Thyroid gland (tissue), 4 donors: ENCODE data around the gene CD300LB. TPM values are rescaled to one million over a fixed set of nuclear protein-coding genes. Genes with fewer than 3 reads are reported as not detected.
"Not testable (repeated sequence)": the region's sequence is repeated elsewhere in the genome, so short reads cannot be mapped to it uniquely, and the experiment has no call there.

Experiments used
- DNase-seq, 2 donors: peaks; one replicate each; pipeline ENCODE4 v3.0.0-alpha.2; 2019
- H3K27ac ChIP-seq, 3 donors: fragments of 200-600 bp; sonication (generic); 1 replicate in 2 of 3; 2 replicates in 1 of 3; pipeline ENCODE4 v1.5.1; 2016 to 2019; ENCODE audit warnings: mild to moderate bottlenecking in 1 of 3, moderate library complexity in 1 of 3
- H3K27me3 ChIP-seq: fragments of 200-600 bp; sonication (generic); one replicate; pipeline ENCODE4 v1.5.1; 2019
- H3K36me3 ChIP-seq, 2 donors: fragments of 200-600 bp; sonication (generic); one replicate each; pipeline ENCODE4 v1.5.1; 2016 to 2019
- H3K4me1 ChIP-seq, 2 donors: fragments of 200-600 bp; sonication (generic); one replicate each; pipeline ENCODE4 v1.5.1; 2017 to 2019
- H3K4me3 ChIP-seq, 3 donors: fragments of 200-600 bp; sonication (generic); replicated peaks in 1 of 3; 1 replicate in 2 of 3; 2 replicates in 1 of 3; pipeline ENCODE4 v1.5.1; 2016; ENCODE audit warnings: mild to moderate bottlenecking in 1 of 3
- H3K9me3 ChIP-seq: fragments of 200-600 bp; sonication (generic); one replicate; pipeline ENCODE4 v1.5.1; 2017
- CTCF ChIP-seq, 6 experiments: fragments of 200-600 bp in 3 of 6; fragments of 450-650 bp in 3 of 6; sonication (generic) in 3 of 6; IDR thresholded peaks; one replicate each; pipeline ENCODE4 v1.5.1; 2016 to 2019; ENCODE audit warnings: antibody characterized with exemption in 6 of 6, mild to moderate bottlenecking in 2 of 6, inconsistent platforms in 1 of 6, moderate library complexity in 1 of 6
- POLR2A ChIP-seq, 2 donors: fragments of 450-650 bp; IDR thresholded peaks; one replicate each; pipeline ENCODE4 v1.6.1; 2017; ENCODE audit warnings: antibody characterized with exemption in 2 of 2, mild to moderate bottlenecking in 2 of 2, moderate library complexity in 1 of 2
- WGBS, 2 donors: methylation state at CpG; one replicate each; pipeline ENCODE4 v1.1.5; 2017; 5-methylcytosine and 5-hydroxymethylcytosine counted together
- intact Hi-C: fragments of 100-400 bp; cut with DNase I; formaldehyde crosslinking; loops from one replicate; pipeline ENCODE4 v1.15.1; 2023
- total RNA-seq, 4 donors: library from RNA; depleted of rRNA; stranded (reverse); fragments of >200 nt; gene quantifications; one replicate each; pipeline ENCODE4 v1.2.3, GENCODE V29; 2016

CD300LB gene
- total RNA-seq, 4 donors from 2014 or later = not detected

- DNase-seq = no peak
- H3K36me3 ChIP-seq = no peaks in the 10 kb centered on the region
- no peaks in the 10 kb centered on the region for H3K27me3 ChIP-seq
- intact Hi-C loops = no loop called here
- no peak for TF ChIP-seq POLR2A (IDR thresholded peaks at IDR 0.05)
- no peak for TF ChIP-seq CTCF (IDR thresholded peaks at IDR 0.05)
- no peak overlapping the region for H3K4me3 ChIP-seq
- H3K4me1 ChIP-seq = no peaks in the 10 kb centered on the region
- no peak overlapping the region for H3K27ac ChIP-seq
- 84 to 88% methylated on average over 6 of the region's 6 CpGs for WGBS, 2 donors
- no peaks in the 10 kb centered on the region for H3K9me3 ChIP-seq
Observed at GRCh38 chr17:74558882-74559519, 27.7 kb upstream of the CD300LB start.

DNA sequence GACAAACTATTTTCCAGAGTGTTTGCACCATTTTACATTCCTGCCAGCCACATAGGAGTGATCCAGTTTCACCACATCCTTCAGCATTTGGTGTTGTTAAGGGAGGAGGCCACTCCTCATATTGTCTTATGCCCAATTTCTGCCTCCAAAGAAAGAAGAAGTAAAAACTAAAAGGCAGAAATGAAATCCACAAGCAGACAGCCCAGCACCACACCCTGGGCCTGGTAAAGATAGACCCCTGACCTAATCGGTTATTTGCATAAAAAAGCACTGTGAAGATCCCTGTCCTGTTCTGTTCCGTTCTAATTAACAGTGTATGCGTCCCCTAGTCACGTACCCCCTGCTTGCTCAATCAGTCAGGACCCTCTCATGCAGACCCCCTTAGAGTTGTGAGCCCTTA is 27.1 kb upstream of the CD300LB start:
- H3K27ac ChIP-seq, DNase-seq, intact Hi-C loops, H3K9me3 ChIP-seq, H3K27me3 ChIP-seq, H3K36me3 ChIP-seq, H3K4me1 ChIP-seq, H3K4me3 ChIP-seq: not testable (repeated sequence)
- WGBS, 2 donors = 78 to 90% methylated on average over 4 of the region's 4 CpGs

- Histone ChIP-seq H3K36me3 (no peaks in the 10 kb centered on the region), H3K27ac (no peak overlapping the region), H3K4me3 (no peak overlapping the region), H3K9me3 (no peaks in the 10 kb centered on the region), H3K4me1 (no peaks in the 10 kb centered on the region), H3K27me3 (no peaks in the 10 kb centered on the region)
- WGBS, 2 donors = 83 to 84% methylated on average over 7 of the region's 7 CpGs
- intact Hi-C loops = no loop called here
- TF ChIP-seq CTCF (IDR thresholded peaks at IDR 0.05) = no peak
- TF ChIP-seq POLR2A (IDR thresholded peaks at IDR 0.05) = no peak
- no peak for DNase-seq
Observed at GRCh38 chr17:74555427-74555940, 24.2 kb upstream of the CD300LB start.

GRCh38 chr17:74554909-74555308 is 23.6 kb upstream of the CD300LB start:
- no peaks in the 10 kb centered on the region for H3K4me1 ChIP-seq
- no peak for TF ChIP-seq POLR2A (IDR thresholded peaks at IDR 0.05)
- TF ChIP-seq CTCF (IDR thresholded peaks at IDR 0.05) = no peak
- no peaks in the 10 kb centered on the region for H3K27me3 ChIP-seq
- intact Hi-C loops = no loop called here
- H3K27ac ChIP-seq = no peak overlapping the region
- H3K4me3 ChIP-seq = no peak overlapping the region
- H3K9me3 ChIP-seq = no peaks in the 10 kb centered on the region
- no peak for DNase-seq
- 65 to 75% methylated on average over 6 of the region's 6 CpGs for WGBS, 2 donors
- no peaks in the 10 kb centered on the region for H3K36me3 ChIP-seq

DNA sequence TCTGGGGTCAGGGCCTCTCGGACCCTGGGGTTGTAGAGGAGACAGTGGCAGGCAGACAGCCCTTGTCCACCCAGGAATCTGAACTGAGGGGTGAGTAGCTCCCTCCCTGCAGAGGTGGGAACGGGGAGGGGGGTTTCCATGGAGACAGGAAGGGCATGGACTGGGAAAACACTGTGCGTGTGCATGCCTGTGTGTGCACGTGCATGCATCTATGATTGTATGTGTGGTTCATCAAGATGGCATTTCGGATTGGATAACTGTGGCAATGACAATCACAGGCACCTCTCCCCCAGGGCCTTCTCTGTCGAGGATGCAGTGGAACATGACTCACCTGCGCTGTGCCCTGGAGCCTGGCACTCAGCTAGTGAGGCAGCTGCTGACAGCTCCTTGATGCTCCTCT is 20.8 kb upstream of the CD300LB start:
- no peak for DNase-seq
- Histone ChIP-seq H3K27ac (no peak overlapping the region), H3K27me3 (no peaks in the 10 kb centered on the region), H3K4me3 (no peak overlapping the region), H3K36me3 (no peaks in the 10 kb centered on the region), H3K9me3 (no peaks in the 10 kb centered on the region), H3K4me1 (no peaks in the 10 kb centered on the region)
- no peak for TF ChIP-seq CTCF (IDR thresholded peaks at IDR 0.05)
- WGBS, 2 donors = 53 to 61% methylated on average over 7 of the region's 7 CpGs
- intact Hi-C loops = no loop called here
